Upper lobe of left lung (tissue), 4 donors: ENCODE measurements around the gene TMEM117.

Source experiments
- EP300 ChIP-seq, 4 donors: sonication (generic); formaldehyde crosslinking; IDR thresholded peaks; one replicate each; pipeline ENCODE4 v1.5.1; 2017; ENCODE audit warnings: antibody characterized with exemption in 4 of 4, control low read depth in 2 of 4
- TF ChIP-seq, protein P1 (sequence below), 6 experiments: fragments of 450-650 bp in 4 of 6; fragments of 200-600 bp in 2 of 6; sonication (generic) in 2 of 6; IDR thresholded peaks; one replicate each; pipeline ENCODE4 v1.5.1; 2016 to 2019; ENCODE audit warnings: antibody characterized with exemption in 6 of 6

DNA sequence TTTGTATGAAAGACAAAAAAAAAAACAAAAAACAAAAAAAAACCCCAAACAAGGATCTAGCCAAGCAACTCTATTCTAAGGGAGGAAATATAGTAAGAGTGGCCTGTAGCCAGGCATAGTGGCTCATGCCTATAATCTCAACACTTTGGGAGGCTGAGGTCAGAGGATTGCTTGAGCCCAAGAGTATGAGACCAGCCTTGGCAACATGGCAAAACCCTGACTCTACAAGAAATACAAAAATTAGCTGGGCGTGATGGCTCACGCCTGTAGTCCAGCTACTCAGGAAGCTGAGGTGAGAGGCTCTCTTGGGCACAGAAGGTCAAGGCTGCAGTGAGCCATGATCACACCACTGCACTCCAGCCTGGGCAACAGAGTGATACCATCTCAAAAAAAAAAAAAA lies 47.9 kb downstream of the TMEM117 start:
- TF ChIP-seq, protein P1, sequence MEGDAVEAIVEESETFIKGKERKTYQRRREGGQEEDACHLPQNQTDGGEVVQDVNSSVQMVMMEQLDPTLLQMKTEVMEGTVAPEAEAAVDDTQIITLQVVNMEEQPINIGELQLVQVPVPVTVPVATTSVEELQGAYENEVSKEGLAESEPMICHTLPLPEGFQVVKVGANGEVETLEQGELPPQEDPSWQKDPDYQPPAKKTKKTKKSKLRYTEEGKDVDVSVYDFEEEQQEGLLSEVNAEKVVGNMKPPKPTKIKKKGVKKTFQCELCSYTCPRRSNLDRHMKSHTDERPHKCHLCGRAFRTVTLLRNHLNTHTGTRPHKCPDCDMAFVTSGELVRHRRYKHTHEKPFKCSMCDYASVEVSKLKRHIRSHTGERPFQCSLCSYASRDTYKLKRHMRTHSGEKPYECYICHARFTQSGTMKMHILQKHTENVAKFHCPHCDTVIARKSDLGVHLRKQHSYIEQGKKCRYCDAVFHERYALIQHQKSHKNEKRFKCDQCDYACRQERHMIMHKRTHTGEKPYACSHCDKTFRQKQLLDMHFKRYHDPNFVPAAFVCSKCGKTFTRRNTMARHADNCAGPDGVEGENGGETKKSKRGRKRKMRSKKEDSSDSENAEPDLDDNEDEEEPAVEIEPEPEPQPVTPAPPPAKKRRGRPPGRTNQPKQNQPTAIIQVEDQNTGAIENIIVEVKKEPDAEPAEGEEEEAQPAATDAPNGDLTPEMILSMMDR (IDR thresholded peaks at IDR 0.05): no peak
- no peak for TF ChIP-seq EP300 (IDR thresholded peaks at IDR 0.05)
